HK-2 (cell line): ENCODE results near the gene GUCA1C.

Source experiments
- DNase-seq: peaks from one replicate; pipeline ENCODE4 v3.0.0-alpha.2; 2018; ENCODE audit not compliant: unreplicated experiment

GUCA1C gene

DNA sequence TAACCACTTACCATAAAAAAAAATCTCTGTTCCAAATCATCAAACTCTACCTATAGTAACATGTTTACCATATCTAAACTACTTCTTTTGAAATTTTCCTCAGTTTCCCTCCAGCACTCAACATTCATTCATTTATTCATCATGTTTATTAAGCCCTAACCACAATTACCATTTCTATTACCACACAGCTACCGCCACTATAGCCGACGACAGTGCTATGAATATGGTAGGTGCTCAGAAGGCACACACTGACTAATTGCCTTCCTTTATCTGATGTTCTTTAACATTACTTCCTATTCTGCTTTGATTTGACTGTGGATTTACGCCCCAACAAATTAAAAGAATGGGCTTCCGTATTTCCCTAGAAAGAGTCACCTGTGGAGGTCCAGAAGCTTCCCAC lies 43.9 kb downstream of the GUCA1C start:
- DNase-seq = no peak

DNA sequence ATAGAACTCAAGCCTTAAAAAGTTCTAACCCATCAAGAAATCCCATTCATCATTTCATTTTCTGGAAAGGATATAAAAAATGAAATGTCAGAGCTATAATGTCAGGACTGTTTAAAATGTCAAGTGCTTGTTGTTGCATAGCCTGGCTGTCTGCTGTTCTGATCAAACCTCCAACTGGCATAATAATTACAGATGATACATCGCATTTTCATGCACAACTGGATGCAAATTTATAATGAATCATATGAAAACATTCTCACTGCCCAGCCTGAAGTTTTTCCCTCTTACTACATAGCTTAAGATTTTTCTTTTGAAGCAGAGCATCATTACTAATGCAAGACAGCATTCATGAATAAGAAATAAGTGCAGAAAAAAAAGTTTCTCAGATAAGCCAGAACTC lies 46.5 kb downstream of the GUCA1C start:
- DNase-seq = no peak

GRCh38 chr3:108899530-108899929 lies 54.1 kb downstream of the GUCA1C start:
- no peak for DNase-seq

DNA sequence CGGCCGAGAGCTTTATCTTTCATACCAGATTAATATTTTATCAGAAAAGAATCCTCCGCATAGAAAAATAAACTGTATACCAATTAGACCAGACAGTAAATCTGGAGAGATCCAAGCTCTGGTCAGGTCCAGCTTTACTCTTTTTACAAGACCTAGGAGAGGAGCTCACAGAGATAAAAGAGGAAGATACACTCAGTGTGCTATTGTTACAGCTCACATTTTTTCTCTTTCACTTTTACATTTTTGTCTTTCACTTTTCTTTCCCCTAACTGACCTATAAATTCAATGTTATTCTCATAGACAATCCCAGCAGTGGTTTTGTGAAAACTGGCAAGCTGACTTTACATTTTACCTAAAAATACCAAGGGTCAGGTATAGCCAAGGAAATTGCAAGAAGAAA lies 55.8 kb downstream of the GUCA1C start:
- DNase-seq = no peak

DNA sequence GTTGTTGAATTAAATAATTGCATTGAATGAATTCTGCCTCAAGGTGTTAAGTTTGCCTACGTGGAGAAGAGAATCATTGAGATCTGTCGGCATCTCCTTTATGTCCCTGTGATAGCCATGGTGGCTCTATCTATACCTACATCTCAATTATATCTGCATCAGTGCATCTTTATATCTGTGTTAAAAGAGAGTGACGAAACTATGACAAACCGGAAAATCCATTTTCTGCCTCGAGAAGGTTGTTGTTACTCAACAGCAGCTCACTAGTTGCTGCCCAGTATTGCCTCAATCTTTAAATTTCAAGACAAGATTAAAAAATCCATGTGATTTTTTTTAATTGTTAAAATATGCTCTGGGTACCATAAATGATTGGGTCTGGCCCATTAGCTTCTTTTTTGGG lies 58.7 kb downstream of the GUCA1C start:
- no peak for DNase-seq

DNA sequence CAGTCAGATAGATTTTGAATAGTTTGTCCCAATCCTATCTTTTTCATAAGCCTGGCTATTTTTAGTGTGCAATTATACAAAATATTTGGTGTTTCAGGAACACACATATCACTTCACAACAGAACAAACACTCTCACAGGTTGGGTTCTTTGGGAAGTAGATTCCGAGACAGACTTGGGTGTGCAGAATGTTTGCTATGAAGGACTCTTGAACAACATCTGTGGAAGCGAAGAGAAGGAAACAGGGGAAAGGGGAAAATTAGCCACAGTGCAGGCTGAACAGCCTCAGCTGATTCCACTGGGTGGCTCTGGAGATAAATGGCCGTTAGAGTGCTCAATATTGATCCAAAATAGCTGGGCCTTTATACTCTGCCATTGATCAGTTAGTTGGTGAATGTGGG lies 61.8 kb downstream of the GUCA1C start:
- no peak for DNase-seq

DNA sequence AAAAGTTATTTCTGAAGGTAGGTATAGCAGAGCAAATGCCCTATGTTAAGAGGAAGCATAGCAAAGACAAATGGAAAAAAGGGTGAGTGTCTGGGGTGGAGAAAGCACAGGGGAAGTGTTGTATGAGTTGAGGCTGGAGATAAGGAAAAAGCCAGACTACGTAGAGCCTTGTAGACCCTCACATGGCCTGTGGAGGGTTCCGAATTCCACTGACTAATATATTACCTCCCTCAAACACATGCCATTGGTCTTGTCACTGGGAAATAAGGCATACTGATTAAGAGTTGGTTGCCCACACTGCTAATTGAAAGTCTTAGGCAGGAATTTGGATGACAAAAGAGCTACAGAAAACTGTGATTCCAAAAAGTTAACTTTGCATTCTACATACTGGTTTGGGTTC lies 65.9 kb downstream of the GUCA1C start:
- no peak for DNase-seq

- DNase-seq = no peak
Observed at GRCh38 chr3:108887121-108887520, 66.6 kb downstream of the GUCA1C start.

DNA sequence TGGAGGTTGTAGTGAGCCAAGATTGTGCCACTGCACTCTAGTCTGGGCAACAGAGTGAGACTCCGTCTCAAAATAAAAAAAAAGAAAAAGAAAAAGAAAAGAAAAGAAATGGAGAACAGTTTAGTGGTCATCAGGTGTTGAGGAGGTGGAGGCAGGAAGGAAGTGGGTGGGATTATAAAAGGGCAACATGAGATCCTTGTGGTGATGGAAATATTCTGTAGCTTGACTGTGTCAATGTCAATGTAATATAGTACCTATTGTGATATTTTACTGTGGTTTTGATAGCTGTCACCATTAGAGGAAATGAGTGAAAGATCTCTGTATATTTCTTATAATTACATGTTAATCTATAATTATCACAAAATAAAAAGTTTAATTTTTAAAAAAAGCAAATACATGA lies 70.3 kb downstream of the GUCA1C start:
- no peak for DNase-seq

- no peak for DNase-seq
Observed at GRCh38 chr3:108882762-108883161, 70.9 kb downstream of the GUCA1C start.

GRCh38 chr3:108879915-108880314 lies 73.8 kb downstream of the GUCA1C start:
- no peak for DNase-seq

DNA sequence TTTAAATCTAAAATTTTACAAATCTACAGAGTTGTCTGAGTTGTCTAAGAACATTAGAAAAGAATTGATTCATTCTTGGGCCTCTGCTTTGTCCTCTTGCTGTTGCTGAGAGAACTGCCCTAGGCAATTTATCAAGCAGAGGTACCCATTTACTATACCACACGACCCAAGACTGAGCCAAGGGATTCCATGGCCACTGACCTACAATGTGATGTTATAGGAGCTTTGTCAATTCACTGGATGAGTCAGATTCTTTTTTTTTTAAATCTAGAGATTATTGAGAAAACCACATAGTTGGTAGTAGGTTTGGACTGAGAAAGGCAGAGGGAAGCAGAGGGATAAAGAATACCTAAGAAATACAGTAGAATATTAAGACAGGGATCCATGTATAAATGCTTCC lies 75.8 kb downstream of the GUCA1C start:
- no peak for DNase-seq

DNA sequence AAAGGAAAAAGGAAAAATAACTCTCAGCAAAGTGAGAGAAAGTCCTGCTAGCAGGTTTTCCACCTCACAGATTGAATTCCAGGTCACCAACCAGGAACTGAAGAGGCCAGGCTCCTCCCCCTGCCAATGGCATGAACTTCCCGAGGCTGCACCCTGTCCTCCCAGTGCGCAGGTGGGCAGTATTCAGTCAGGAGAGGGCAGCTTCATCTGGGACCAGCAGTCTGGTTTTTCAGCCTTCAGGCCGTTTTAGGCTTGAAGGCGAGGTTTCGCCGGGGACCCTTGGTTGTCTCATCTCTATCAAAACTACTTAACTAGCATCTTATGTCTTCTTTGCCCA lies 89.9 kb downstream of the GUCA1C start:
- DNase-seq = no peak

- DNase-seq = no peak
Observed at GRCh38 chr3:108862865-108863798, 90.5 kb downstream of the GUCA1C start.

DNA sequence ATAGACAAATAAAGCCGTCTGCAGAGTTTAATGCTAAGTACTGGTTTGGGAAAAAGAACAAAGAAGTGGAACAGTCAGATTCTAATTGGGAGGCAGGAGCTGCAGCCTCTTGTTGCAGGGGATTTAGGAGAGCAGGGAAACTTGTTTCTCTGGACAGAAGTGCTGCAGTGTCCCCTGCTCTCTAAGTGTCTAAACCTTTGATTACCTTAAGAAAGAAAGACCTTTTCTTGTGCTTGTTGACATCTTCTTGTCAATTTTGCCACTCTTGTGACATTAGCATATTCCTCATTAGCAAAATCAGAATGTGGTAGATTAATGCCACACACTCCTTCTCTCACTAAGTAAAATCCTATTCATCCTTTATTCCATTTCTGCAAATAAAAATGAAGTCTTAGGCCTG lies 92.3 kb downstream of the GUCA1C start:
- no peak for DNase-seq
